ENCODE data around the gene MAPK7.

DNA sequence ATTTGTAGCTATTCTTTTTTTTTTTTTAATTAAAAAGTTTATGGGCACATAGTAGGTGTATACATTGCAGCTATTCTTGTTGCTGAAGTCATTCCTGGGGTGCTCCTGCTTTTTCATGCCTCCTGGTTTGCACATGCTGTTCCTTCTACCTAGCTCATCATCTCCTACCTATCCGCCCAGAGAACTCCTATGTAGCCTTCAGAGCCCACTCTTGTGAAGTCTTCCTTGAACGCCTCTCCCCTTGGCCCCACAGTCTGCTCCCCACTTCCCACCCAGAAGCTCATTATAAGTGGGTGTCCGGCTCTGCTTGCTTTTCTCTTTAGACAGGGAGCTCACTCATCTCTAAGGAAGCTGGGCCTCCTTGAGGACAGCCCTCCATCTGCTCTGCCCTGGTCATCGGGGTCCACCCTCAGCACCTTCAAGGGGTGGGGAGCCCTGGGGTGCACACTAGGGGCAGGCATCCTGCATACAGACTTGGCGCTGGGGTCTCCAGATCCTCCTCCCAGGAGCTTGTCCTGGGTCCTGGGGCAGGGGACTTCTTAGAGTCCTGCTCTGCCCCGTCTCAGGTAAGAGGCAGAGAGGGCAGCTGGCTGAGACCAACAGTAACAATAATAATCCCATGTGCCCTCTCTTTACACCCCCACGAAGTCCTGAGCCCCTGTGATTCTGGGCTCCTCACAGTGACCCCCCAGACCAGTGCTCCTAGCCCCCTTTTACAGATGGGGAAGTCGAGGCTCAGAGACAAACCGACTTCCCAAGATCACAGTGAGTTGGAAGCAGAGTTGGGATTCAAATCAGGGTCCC is 12.3 kb upstream of the MAPK7 start:
- TF ChIP-seq EZH2 (IDR thresholded peaks at IDR 0.05; ENCODE audit: borderline replicate concordance, low read depth, low read length, poor library complexity, severe bottlenecking), result no peak
- TF ChIP-seq, protein P1, sequence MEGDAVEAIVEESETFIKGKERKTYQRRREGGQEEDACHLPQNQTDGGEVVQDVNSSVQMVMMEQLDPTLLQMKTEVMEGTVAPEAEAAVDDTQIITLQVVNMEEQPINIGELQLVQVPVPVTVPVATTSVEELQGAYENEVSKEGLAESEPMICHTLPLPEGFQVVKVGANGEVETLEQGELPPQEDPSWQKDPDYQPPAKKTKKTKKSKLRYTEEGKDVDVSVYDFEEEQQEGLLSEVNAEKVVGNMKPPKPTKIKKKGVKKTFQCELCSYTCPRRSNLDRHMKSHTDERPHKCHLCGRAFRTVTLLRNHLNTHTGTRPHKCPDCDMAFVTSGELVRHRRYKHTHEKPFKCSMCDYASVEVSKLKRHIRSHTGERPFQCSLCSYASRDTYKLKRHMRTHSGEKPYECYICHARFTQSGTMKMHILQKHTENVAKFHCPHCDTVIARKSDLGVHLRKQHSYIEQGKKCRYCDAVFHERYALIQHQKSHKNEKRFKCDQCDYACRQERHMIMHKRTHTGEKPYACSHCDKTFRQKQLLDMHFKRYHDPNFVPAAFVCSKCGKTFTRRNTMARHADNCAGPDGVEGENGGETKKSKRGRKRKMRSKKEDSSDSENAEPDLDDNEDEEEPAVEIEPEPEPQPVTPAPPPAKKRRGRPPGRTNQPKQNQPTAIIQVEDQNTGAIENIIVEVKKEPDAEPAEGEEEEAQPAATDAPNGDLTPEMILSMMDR (conservative IDR thresholded peaks at IDR 0.05; ENCODE audit: low read depth, low read length), result no peak
